Endothelial cell of umbilical vein (primary cell): ENCODE results near the gene FSD1. TPM values are rescaled to one million over a fixed set of nuclear protein-coding genes. Genes with fewer than 3 reads are reported as not detected.
A peak's percentile ranks its signal among the peaks of the same experiment; 100 is the strongest.

Source experiments
- BruUV-seq: library from RNA; stranded (reverse); fragments of 400-500 nt; replicated peaks from 2 replicates; lab custom pipeline; 2021; lab: Mats Ljungman, UMichigan
- CTCF ChIA-PET: fragments of 300-600, 350-600 bp; sonication (Branson Sonifier 250); formaldehyde crosslinking; loops from one replicate; lab custom pipeline; 2021; ENCODE audit warnings: antibody characterized with exemption, inconsistent platforms; lab: Charles Lee
- POLR2A ChIA-PET: fragments of 300-600, 350-600 bp; sonication (Branson Sonifier 250); formaldehyde crosslinking; loops from one replicate; lab custom pipeline; 2021; ENCODE audit warnings: antibody characterized with exemption, inconsistent platforms; lab: Charles Lee
- DNase-seq: peaks from one replicate; pipeline ENCODE4 v3.0.0-alpha.2; 2011; ENCODE audit warnings: low read depth, low spot score
- FAIRE-seq: peaks from 2 replicates; lab custom pipeline; 2011; peaks lifted over from hg19 to GRCh38; lab: Jason Lieb, UNC
- H2AFZ ChIP-seq: 2 replicates; pipeline ENCODE4 v1.6.0; 2012; ENCODE audit warnings: low read depth, low read length, control low read depth, inconsistent platforms
- H3K27ac ChIP-seq: 2 replicates; pipeline ENCODE4 v1.5.1; 2011; ENCODE audit warnings: low read depth, mild to moderate bottlenecking, control low read depth, low read length, moderate library complexity; ENCODE audit not compliant: insufficient read depth
- H3K27me3 ChIP-seq, 2 experiments: 2 replicates each; pipeline versions ENCODE4 v1.6.0 to v1.6.1; 2011; ENCODE audit warnings: low read length in 2 of 2, mixed read lengths in 1 of 2; ENCODE audit not compliant: control insufficient read depth in 2 of 2, insufficient read depth in 2 of 2
- H3K36me3 ChIP-seq, 2 experiments: 2 replicates in 1 of 2; 3 replicates in 1 of 2; pipeline ENCODE4 v1.5.1; 2011; ENCODE audit warnings: low read length in 2 of 2, mild to moderate bottlenecking in 1 of 2, moderate library complexity in 1 of 2; ENCODE audit not compliant: control insufficient read depth in 2 of 2, insufficient read depth in 2 of 2; ENCODE audit errors: extremely low read depth in 1 of 2
- H3K4me1 ChIP-seq: 3 replicates; pipeline ENCODE4 v1.5.1; 2011; ENCODE audit warnings: mild to moderate bottlenecking, low read length; ENCODE audit not compliant: control insufficient read depth, insufficient read depth; ENCODE audit errors: extremely low read depth
- H3K4me2 ChIP-seq: 2 replicates; pipeline ENCODE4 v1.6.1; 2011; ENCODE audit warnings: low read length, control low read depth, mixed read lengths; ENCODE audit not compliant: insufficient read depth
- H3K4me3 ChIP-seq, 3 experiments: fragments of 200-600 bp in 1 of 3; sonication (generic), shearing (Covaris generic) in 1 of 3; replicated peaks in 1 of 3; 2 replicates each; pipeline ENCODE4 v1.5.1; 2011 to 2016; ENCODE audit warnings: control low read depth in 3 of 3, low read length in 3 of 3, mild to moderate bottlenecking in 2 of 3, inconsistent platforms in 1 of 3, low read depth in 1 of 3, moderate library complexity in 1 of 3; ENCODE audit not compliant: insufficient read depth in 1 of 3
- H3K79me2 ChIP-seq: 2 replicates; pipeline ENCODE4 v1.6.0; 2012; ENCODE audit warnings: low read length, inconsistent platforms; ENCODE audit not compliant: control insufficient read depth, insufficient read depth
- H3K9ac ChIP-seq: replicated peaks from 2 replicates; pipeline ENCODE3; 2011; ENCODE audit warnings: low read length, control low read depth; ENCODE audit not compliant: insufficient read depth; ENCODE audit errors: extremely low read depth
- H3K9me1 ChIP-seq: replicated peaks from 3 replicates; pipeline ENCODE4 v1.6.0; 2011; ENCODE audit warnings: mild to moderate bottlenecking, low read length; ENCODE audit not compliant: control insufficient read depth, insufficient read depth; ENCODE audit errors: extremely low read depth
- H3K9me3 ChIP-seq: replicated peaks from 2 replicates; pipeline ENCODE4 v1.5.1; 2012; ENCODE audit warnings: low read length, inconsistent platforms; ENCODE audit not compliant: control insufficient read depth, insufficient read depth
- H4K20me1 ChIP-seq: replicated peaks from 2 replicates; pipeline ENCODE3; 2011; ENCODE audit warnings: mild to moderate bottlenecking, low read length; ENCODE audit not compliant: control insufficient read depth, insufficient read depth; ENCODE audit errors: extremely low read depth
- CTCF ChIP-seq, 2 donors: IDR thresholded peaks; 1 replicate in 1 of 2; 2 replicates in 1 of 2; pipeline ENCODE4 v1.5.1; 2011; ENCODE audit warnings: low read length in 2 of 2, mild to moderate bottlenecking in 2 of 2, moderate library complexity in 2 of 2, control low read depth in 1 of 2, inconsistent platforms in 1 of 2, low read depth in 1 of 2; ENCODE audit not compliant: insufficient read depth in 1 of 2; ENCODE audit errors: extremely low read depth in 1 of 2
- EZH2 ChIP-seq: IDR thresholded peaks from 2 replicates; pipeline ENCODE4 v1.6.1; 2012; ENCODE audit warnings: borderline replicate concordance, low read depth, mild to moderate bottlenecking, moderate library complexity, low read length, inconsistent platforms; ENCODE audit not compliant: severe bottlenecking
- FOS ChIP-seq: IDR thresholded peaks from 2 replicates; pipeline ENCODE4 v1.6.1; 2011; ENCODE audit warnings: mild to moderate bottlenecking, low read length, moderate library complexity, borderline replicate concordance; ENCODE audit not compliant: insufficient read depth
- GATA2 ChIP-seq: IDR thresholded peaks from 2 replicates; pipeline ENCODE4 v1.7.0; 2011; ENCODE audit warnings: low read depth, mild to moderate bottlenecking, moderate library complexity, mixed read lengths, low read length; ENCODE audit not compliant: insufficient read length, insufficient read depth
- JUN ChIP-seq: IDR thresholded peaks from 2 replicates; pipeline ENCODE4 v1.6.1; 2011; ENCODE audit warnings: borderline replicate concordance, low read depth; ENCODE audit not compliant: insufficient read length, insufficient read depth
- MAX ChIP-seq: IDR thresholded peaks from 2 replicates; pipeline ENCODE4 v1.6.1; 2011; ENCODE audit not compliant: insufficient read depth, insufficient read length
- MYC ChIP-seq: IDR thresholded peaks from one replicate; pipeline ENCODE4 v1.6.1; 2011; ENCODE audit warnings: mild to moderate bottlenecking, low read depth, low read length
- POLR2A ChIP-seq: IDR thresholded peaks from 2 replicates; pipeline ENCODE4 v1.6.1; 2012; ENCODE audit warnings: low read depth, mild to moderate bottlenecking, control low read depth, low read length
- POLR2AphosphoS5 ChIP-seq: IDR thresholded peaks from 2 replicates; pipeline ENCODE4 v1.6.1; 2012; ENCODE audit warnings: low read depth, mild to moderate bottlenecking, control low read depth, low read length, moderate library complexity; ENCODE audit not compliant: insufficient read depth
- dilution Hi-C: fragments of 300-500 bp; cut with MboI; formaldehyde crosslinking; loops from one replicate; pipeline ENCODE4 v1.15.0; 2019; ENCODE audit warnings: low sequenced_read_pairs; ENCODE audit not compliant: extremely low pct_ligation_motif_present
- intact Hi-C: fragments of 100-400 bp; cut with micrococcal nuclease; formaldehyde crosslinking; loops from one replicate; pipeline ENCODE4 v1.10.0; 2022
- polyA plus RNA-seq, 4 experiments: library from polyadenylated mRNA; depleted of rRNA in 3 of 4; stranded (reverse) in 3 of 4; unstranded in 1 of 4; fragments of >200 nt; gene quantifications; 2 replicates each; pipeline versions ENCODE4 v1.2.1 to v1.2.3, GENCODE V29; 2011 to 2012; ENCODE audit warnings: missing spikeins in 1 of 4
- total RNA-seq: library from RNA; stranded (reverse); gene quantifications from 2 replicates; pipeline ENCODE4 v1.2.3, GENCODE V29; 2021

FSD1 gene
- total and polyA plus RNA-seq, 2 donors (not counting 3 experiments of a cell fraction or from before 2014, with no cell fraction given) = 25.8 to 55.5 TPM

- H2AFZ ChIP-seq = peak overlapping the region; percentile 8
These were observed 420 bp upstream of the FSD1 start for GRCh38 chr19:4303819-4304537.

More at GRCh38 chr19:4303819-4304537, 420 bp upstream of the FSD1 start:
- BruUV-seq = no TSS peak
- Histone ChIP-seq H4K20me1 (no peaks in the 10 kb centered on the region), H3K4me3 (no peak overlapping the region), H3K79me2 (no peaks in the 10 kb centered on the region), H3K4me2 (peak overlapping the region; percentile 17), H3K9me3 (no peaks in the 10 kb centered on the region), H3K9ac (no peak overlapping the region), H3K27me3 (no peaks in the 10 kb centered on the region), H3K4me1 (no peaks in the 10 kb centered on the region), H3K36me3 (peaks cover 0 to 3% of the 10 kb centered on the region in 2 experiments), H3K9me1 (no peaks in the 10 kb centered on the region), H3K27ac (no peak overlapping the region)
- CTCF ChIA-PET = interaction anchor here (1.0 kb wide), 1 partner anchor 48 kb away, joined by 4 read pairs; no protein-coding TSS in a partner anchor
- POLR2A ChIA-PET = no interaction called here
- intact Hi-C loops = no loop called here
- dilution Hi-C loops = no loop called here
- no peak for DNase-seq
- FAIRE-seq = peak; percentile 24
- no peak for TF ChIP-seq MYC
- no peak for TF ChIP-seq POLR2AphosphoS5
- no peak for TF ChIP-seq CTCF (IDR thresholded peaks at IDR 0.05; ENCODE audit: extremely low read depth in 1 of 2, insufficient read depth in 1 of 2, low read depth in 1 of 2, low read length in 2 of 2)
- TF ChIP-seq POLR2A = no peak
- no peak for TF ChIP-seq FOS
- no peak for TF ChIP-seq GATA2
- TF ChIP-seq EZH2 = no peak
- no peak for TF ChIP-seq JUN
- no peak for TF ChIP-seq MAX
